B cell (primary cell): Measurements from ENCODE around the gene JPH3. TPM values are rescaled to one million over a fixed set of nuclear protein-coding genes. Genes with fewer than 3 reads are reported as not detected.

Experiments
- ATAC-seq: fragments of 200-7000 bp; cut with Tn5 transposase; one replicate; pipeline ENCODE4 v1.10.0; 2021; ENCODE audit warnings: low read depth, mild to moderate bottlenecking, moderate number of reproducible peaks, moderate library complexity
- CTCF ChIA-PET: fragments of 350-600 bp; sonication (Branson Sonifier 250); formaldehyde crosslinking; loops from one replicate; lab custom pipeline; 2021; ENCODE audit warnings: antibody characterized with exemption, inconsistent platforms; lab: Charles Lee
- POLR2A ChIA-PET: fragments of 350-600 bp; sonication (Branson Sonifier 250); formaldehyde crosslinking; loops from one replicate; lab custom pipeline; 2021; ENCODE audit warnings: antibody characterized with exemption; lab: Charles Lee
- DNase-seq: peaks from one replicate; pipeline ENCODE4 v3.0.0; 2013
- H2AFZ ChIP-seq: 2 replicates; pipeline ENCODE4 v1.6.1; 2012; ENCODE audit warnings: mild to moderate bottlenecking, low read depth, low read length; ENCODE audit not compliant: insufficient read depth, poor library complexity, severe bottlenecking
- H3K27ac ChIP-seq, 2 donors: 1 replicate in 1 of 2; 2 replicates in 1 of 2; pipeline ENCODE4 v1.5.1; 2012 to 2013; ENCODE audit warnings: low read length in 2 of 2, mild to moderate bottlenecking in 2 of 2, moderate library complexity in 1 of 2
- H3K27me3 ChIP-seq, 4 experiments: fragments of 200-600 bp in 1 of 4; sonication (generic) in 1 of 4; replicated peaks in 1 of 4; 1 replicate in 2 of 4; 2 replicates in 2 of 4; pipeline versions ENCODE4 v1.6.1 to v1.7.0; 2013 to 2016; ENCODE audit warnings: low read length in 3 of 4, mild to moderate bottlenecking in 2 of 4, mixed read lengths in 1 of 4, moderate library complexity in 1 of 4; ENCODE audit not compliant: insufficient read depth in 4 of 4, control insufficient read depth in 3 of 4; ENCODE audit errors: control extremely low read depth in 1 of 4
- H3K36me3 ChIP-seq, 2 experiments: replicated peaks in 1 of 2; 1 replicate in 1 of 2; 2 replicates in 1 of 2; pipeline versions ENCODE4 v1.6.1 to v1.7.1; 2013; ENCODE audit warnings: low read length in 1 of 2; ENCODE audit not compliant: insufficient read depth in 2 of 2, control insufficient read depth in 1 of 2; ENCODE audit errors: control extremely low read depth in 1 of 2, extremely low read depth in 1 of 2
- H3K4me1 ChIP-seq, 2 donors: fragments of 200-600 bp in 1 of 2; sonication (generic) in 1 of 2; 1 replicate in 1 of 2; 2 replicates in 1 of 2; pipeline versions ENCODE4 v1.5.1 to v1.6.1; 2013 to 2017; ENCODE audit warnings: low read length in 2 of 2; ENCODE audit not compliant: control insufficient read depth in 2 of 2, insufficient read depth in 2 of 2
- H3K4me2 ChIP-seq: replicated peaks from 2 replicates; pipeline ENCODE3; 2012; ENCODE audit warnings: mild to moderate bottlenecking, low read depth, low read length; ENCODE audit not compliant: poor library complexity, severe bottlenecking
- H3K4me3 ChIP-seq, 5 experiments: fragments of 200-600 bp in 1 of 5; sonication (generic) in 1 of 5; 1 replicate in 3 of 5; 2 replicates in 2 of 5; pipeline versions ENCODE4 v1.5.1 to v1.7.0; 2011 to 2016; ENCODE audit warnings: low read length in 4 of 5, mild to moderate bottlenecking in 4 of 5, low read depth in 2 of 5, control low read depth in 1 of 5, moderate library complexity in 1 of 5; ENCODE audit not compliant: insufficient read depth in 1 of 5; ENCODE audit errors: control extremely low read depth in 1 of 5, extremely low read depth in 1 of 5
- H3K79me2 ChIP-seq: fragments of 200-600 bp; sonication (generic); one replicate; pipeline ENCODE4 v1.6.0; 2016; ENCODE audit warnings: low read length; ENCODE audit not compliant: control insufficient read depth, insufficient read depth
- H3K9ac ChIP-seq: fragments of 200-600 bp; sonication (generic); 2 replicates; pipeline ENCODE4 v1.6.1; 2017; ENCODE audit warnings: mild to moderate bottlenecking, low read length, moderate library complexity
- H3K9me3 ChIP-seq, 3 donors: one replicate each; pipeline versions ENCODE4 v1.6.1 to v1.7.1; 2013; ENCODE audit warnings: low read length in 2 of 3; ENCODE audit not compliant: control insufficient read depth in 2 of 3, insufficient read depth in 1 of 3; ENCODE audit errors: control extremely low read depth in 1 of 3
- H4K20me1 ChIP-seq: 2 replicates; pipeline ENCODE4 v1.6.0; 2012; ENCODE audit warnings: mild to moderate bottlenecking, low read length; ENCODE audit not compliant: insufficient read depth, control insufficient read depth, poor library complexity, severe bottlenecking
- H3K27ac Mint-ChIP-seq: one replicate; pipeline ENCODE4 v1.8.0; 2021; ENCODE audit warnings: mixed read lengths
- H3K27me3 Mint-ChIP-seq: one replicate; pipeline ENCODE4 v1.8.0; 2021; ENCODE audit warnings: mixed read lengths
- H3K4me1 Mint-ChIP-seq: one replicate; pipeline ENCODE4 v1.8.0; 2021; ENCODE audit warnings: mixed read lengths
- H3K4me3 Mint-ChIP-seq: one replicate; pipeline ENCODE4 v1.8.0; 2021; ENCODE audit warnings: mixed read lengths
- H3K9me3 Mint-ChIP-seq: one replicate; pipeline ENCODE4 v1.8.0; 2022; ENCODE audit warnings: mixed read lengths; ENCODE audit not compliant: insufficient read depth
- EZH2 ChIP-seq: IDR thresholded peaks from 2 replicates; pipeline ENCODE4 v1.6.1; 2012; ENCODE audit warnings: borderline replicate concordance, low read depth, mild to moderate bottlenecking, moderate library complexity, low read length; ENCODE audit not compliant: insufficient read depth, poor library complexity, severe bottlenecking
- WGBS: methylation state at CpG from one replicate; pipeline ENCODE4 v1.1.5; 2013; ENCODE audit warnings: missing lambda C conversion rate; ENCODE audit not compliant: insufficient coverage; 5-methylcytosine and 5-hydroxymethylcytosine counted together
- intact Hi-C: fragments of 100-400 bp; cut with micrococcal nuclease; formaldehyde crosslinking; loops from one replicate; pipeline ENCODE4 v1.10.0; 2022
- polyA plus RNA-seq: library from polyadenylated mRNA; depleted of rRNA; stranded (reverse); fragments of >200 nt; gene quantifications from 2 replicates; pipeline ENCODE4 v1.2.3, GENCODE V29; 2012
- total RNA-seq, 2 donors: library from RNA; stranded (reverse); fragments of 120-200 nt in 1 of 2; gene quantifications; 1 replicate in 1 of 2; 2 replicates in 1 of 2; pipeline versions ENCODE4 v1.2.3 to v1.2.4, GENCODE V29; 2013 to 2022
- TF ChIP-seq, protein P1 (sequence below): fragments of 200-600 bp; IDR thresholded peaks from one replicate; pipeline ENCODE4 v1.8.0; 2022; ENCODE audit warnings: antibody characterized with exemption, mild to moderate bottlenecking

Gene JPH3
- total and polyA plus RNA-seq, 2 donors (not counting 1 experiment from before 2014, with no cell fraction given), result not detected

DNA sequence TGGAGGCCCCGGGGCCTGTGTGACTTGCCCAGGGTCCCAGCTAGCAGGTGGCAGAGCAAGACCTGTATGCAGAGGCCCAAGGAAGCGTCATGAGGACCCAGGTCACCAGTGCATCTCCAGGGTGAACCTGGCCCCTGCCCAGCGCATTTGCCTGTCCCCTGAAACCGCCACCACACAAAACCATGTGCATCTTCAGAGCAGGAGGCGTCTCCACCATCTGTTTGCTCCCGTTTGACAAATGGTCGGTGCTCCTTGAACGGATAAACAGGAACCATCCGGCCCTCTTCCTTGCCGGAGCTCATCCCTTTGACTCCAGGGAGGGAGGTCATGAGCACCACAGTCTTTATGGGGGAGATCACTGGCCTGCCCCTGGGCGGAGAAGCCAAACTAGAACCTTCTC is 62.5 kb downstream of the JPH3 start:
- H3K79me2 ChIP-seq, result no peaks in the 10 kb centered on the region
- WGBS, result 82% methylated on average over 11 of the region's 11 CpGs
- no peak overlapping the region for H3K4me3 ChIP-seq
- no peak for TF ChIP-seq EZH2
- TF ChIP-seq, protein P1, sequence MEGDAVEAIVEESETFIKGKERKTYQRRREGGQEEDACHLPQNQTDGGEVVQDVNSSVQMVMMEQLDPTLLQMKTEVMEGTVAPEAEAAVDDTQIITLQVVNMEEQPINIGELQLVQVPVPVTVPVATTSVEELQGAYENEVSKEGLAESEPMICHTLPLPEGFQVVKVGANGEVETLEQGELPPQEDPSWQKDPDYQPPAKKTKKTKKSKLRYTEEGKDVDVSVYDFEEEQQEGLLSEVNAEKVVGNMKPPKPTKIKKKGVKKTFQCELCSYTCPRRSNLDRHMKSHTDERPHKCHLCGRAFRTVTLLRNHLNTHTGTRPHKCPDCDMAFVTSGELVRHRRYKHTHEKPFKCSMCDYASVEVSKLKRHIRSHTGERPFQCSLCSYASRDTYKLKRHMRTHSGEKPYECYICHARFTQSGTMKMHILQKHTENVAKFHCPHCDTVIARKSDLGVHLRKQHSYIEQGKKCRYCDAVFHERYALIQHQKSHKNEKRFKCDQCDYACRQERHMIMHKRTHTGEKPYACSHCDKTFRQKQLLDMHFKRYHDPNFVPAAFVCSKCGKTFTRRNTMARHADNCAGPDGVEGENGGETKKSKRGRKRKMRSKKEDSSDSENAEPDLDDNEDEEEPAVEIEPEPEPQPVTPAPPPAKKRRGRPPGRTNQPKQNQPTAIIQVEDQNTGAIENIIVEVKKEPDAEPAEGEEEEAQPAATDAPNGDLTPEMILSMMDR, result no peak
- ATAC-seq (no peak), DNase-seq (no peak)
- peaks cover 0 to 8% (median 2%) of the 10 kb centered on the region in 4 experiments for H3K27me3 ChIP-seq
- no peak overlapping the region for H3K27ac ChIP-seq
- ChIA-PET POLR2A (no interaction called here), CTCF (no interaction called here)
- Mint-ChIP-seq H3K4me3 (no peak overlapping the region), H3K4me1 (no peaks in the 10 kb centered on the region), H3K9me3 (no peaks in the 10 kb centered on the region), H3K27ac (no peak overlapping the region), H3K27me3 (peaks cover 13% of the 10 kb centered on the region)
- H4K20me1 ChIP-seq, result no peaks in the 10 kb centered on the region
- H3K36me3 ChIP-seq, result no peaks in the 10 kb centered on the region
- H3K4me1 ChIP-seq, result peaks cover 0 to 9% of the 10 kb centered on the region in 2 donors
- intact Hi-C loops, result no loop called here
- H2AFZ ChIP-seq, result no peak overlapping the region
- H3K9ac ChIP-seq, result no peak overlapping the region
- H3K9me3 ChIP-seq, result peaks cover 0 to 13% (median 0%) of the 10 kb centered on the region in 3 donors
- H3K4me2 ChIP-seq, result no peak overlapping the region

DNA sequence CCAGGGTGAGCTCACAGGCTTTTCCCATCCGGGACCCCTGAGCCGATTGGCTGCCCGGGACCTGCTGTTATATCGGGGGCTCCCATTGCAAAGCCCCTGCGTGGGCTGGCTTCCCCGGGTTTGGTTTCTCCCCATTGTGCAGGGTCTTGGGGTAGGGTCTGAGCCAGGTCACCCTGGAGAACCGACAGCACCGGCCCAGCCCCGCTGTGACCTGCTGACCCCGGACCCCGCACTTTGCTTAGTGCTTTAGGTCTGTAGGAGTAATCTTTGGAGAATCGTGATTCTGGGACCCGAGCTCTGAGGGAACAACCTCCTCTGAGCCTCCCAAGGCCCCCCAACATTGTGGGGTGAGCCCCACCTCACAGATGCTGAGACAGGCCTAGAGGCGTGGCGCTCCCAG is 62.9 kb downstream of the JPH3 start:
- TF ChIP-seq, protein P1, result no peak
- no peak for TF ChIP-seq EZH2
- Histone ChIP-seq H4K20me1 (no peaks in the 10 kb centered on the region), H2AFZ (no peak overlapping the region), H3K27me3 (peaks cover 0 to 8% (median 1%) of the 10 kb centered on the region in 4 experiments), H3K27ac (no peak overlapping the region), H3K9ac (no peak overlapping the region), H3K4me2 (no peak overlapping the region), H3K79me2 (no peaks in the 10 kb centered on the region), H3K9me3 (peaks cover 0 to 13% (median 0%) of the 10 kb centered on the region in 3 donors), H3K4me3 (no peak overlapping the region), H3K4me1 (peaks cover 0 to 13% of the 10 kb centered on the region in 2 donors), H3K36me3 (no peaks in the 10 kb centered on the region)
- no peak overlapping the region for H3K4me3 Mint-ChIP-seq
- DNase-seq (no peak), ATAC-seq (no peak)
- no peaks in the 10 kb centered on the region for H3K9me3 Mint-ChIP-seq
- POLR2A ChIA-PET, result no interaction called here
- H3K27me3 Mint-ChIP-seq, result peaks cover 13% of the 10 kb centered on the region
- CTCF ChIA-PET, result no interaction called here
- no peak overlapping the region for H3K27ac Mint-ChIP-seq
- H3K4me1 Mint-ChIP-seq, result no peaks in the 10 kb centered on the region
- WGBS, result 97% methylated on average over 11 of the region's 15 CpGs
- intact Hi-C loops, result no loop called here
